GM19099 (cell line): ENCODE data around the gene AGTRAP.

Source experiments
- POLR2A ChIP-seq: IDR thresholded peaks from 3 replicates; pipeline ENCODE4 v1.6.1; 2011; ENCODE audit warnings: low read depth; ENCODE audit not compliant: insufficient read length; ENCODE audit errors: extremely low read depth

The AGTRAP gene, protein sequence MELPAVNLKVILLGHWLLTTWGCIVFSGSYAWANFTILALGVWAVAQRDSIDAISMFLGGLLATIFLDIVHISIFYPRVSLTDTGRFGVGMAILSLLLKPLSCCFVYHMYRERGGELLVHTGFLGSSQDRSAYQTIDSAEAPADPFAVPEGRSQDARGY

GRCh38 chr1:11735854-11736745 lies at the start of gene AGTRAP:
TSS of gene AGTRAP (plus strand) at chr1:11736136. CDS start at chr1:11736209, 73 bp downstream.
- TF ChIP-seq POLR2A: peak; percentile 58

DNA sequence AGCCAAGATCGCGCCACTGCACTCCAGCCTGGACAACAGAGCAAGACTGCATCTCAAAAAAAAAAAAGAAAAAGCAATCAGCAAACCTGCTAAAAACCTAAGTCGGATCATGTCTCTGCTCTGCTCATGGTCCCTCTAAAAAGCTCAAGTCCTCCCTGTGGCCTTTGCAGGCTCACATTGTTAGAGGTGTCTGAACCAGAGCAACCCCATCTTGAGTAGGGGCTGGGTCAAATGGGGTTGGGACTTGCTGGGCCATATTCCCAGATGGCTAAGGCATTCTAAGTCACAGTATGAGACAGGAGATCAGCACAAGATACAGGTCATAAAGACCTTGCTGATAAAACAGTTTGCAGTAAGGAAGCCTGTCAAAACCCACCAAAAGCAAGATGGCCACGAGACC lies 47.4 kb upstream of the AGTRAP start:
- TF ChIP-seq POLR2A: no peak

DNA sequence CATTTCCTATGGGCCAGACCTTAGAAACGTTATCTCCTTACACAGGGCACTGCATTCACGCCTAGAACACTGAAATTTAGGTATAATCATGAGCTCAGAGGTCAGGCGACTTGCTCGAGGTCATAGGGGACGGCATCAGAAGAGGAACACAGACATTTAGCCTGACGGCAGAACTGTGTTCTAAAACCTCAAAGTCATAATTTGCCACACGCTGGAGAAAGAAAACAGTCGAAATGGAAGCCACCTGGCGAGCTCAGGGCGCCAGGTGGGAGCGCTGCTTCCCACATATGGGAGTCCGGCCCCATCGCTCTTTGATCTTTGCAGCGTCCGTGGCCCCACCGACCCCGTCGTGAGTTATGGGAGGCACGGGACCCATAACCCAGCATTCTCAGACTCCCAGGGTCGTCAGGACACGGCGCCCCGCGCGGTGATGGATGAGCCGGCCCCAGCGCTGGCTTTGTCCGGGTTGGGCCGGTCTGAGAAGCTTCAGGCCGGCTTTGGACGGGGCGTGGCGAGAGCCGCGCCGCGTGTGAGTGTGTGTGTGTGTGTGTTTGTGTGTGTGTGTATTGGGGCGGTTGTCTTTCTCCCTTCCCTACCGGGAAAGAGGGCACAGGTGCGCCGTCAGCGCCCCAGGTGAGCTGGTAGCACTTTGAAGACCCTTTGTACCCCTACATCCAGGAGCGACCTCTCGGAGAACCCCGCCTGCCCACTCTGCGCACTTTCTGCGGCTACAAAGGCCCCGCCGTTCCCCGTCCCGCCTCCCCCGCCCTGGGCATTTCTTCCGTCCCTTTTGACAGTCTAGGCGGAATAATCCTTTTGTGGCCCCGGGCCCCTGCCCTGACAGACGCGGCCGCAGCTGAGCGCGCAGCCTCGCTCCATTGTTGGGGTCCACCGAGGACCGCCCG lies 45.3 kb upstream of the AGTRAP start:
- TF ChIP-seq POLR2A: no peak

DNA sequence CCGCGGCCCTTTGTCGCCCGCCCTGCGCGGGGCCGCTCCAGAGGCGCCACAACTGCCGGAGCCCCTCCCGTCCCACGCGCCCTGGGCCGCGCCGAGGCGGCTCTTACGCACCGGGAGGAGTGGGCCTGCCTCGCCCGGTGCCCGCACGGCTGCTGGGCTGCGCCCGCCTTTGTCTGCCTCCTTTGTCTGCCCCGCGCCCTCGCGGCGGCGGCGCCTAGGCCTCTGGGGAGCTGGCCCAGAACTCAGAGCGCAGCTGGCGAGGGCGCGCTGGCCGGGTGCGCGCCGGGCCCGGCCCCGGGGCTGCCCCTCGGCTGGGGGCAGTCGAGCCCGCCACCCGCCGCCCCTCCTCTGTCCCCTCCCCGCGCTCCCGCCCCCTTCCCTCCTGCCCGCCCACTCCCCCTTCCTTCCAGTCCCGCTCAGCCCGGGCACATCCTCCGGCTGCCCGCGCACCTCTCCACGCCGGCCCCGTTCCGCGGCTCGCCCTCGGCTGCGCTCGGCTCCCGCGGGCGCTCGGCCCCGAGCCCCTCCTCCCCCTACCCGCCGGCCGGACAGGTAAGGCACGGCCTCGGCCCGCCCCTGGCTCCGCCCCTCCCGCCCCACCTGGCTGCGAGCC lies 44.5 kb upstream of the AGTRAP start, which contains the start of gene DRAXIN:
Gene DRAXIN, plus strand, starts transcription at position 409 of the 613 bp plus-strand sequence. CDS start 14,549 bp downstream, outside the sequence.
- no peak for TF ChIP-seq POLR2A

GRCh38 chr1:11691928-11692711 lies 43.8 kb upstream of the AGTRAP start:
- no peak for TF ChIP-seq POLR2A

DNA sequence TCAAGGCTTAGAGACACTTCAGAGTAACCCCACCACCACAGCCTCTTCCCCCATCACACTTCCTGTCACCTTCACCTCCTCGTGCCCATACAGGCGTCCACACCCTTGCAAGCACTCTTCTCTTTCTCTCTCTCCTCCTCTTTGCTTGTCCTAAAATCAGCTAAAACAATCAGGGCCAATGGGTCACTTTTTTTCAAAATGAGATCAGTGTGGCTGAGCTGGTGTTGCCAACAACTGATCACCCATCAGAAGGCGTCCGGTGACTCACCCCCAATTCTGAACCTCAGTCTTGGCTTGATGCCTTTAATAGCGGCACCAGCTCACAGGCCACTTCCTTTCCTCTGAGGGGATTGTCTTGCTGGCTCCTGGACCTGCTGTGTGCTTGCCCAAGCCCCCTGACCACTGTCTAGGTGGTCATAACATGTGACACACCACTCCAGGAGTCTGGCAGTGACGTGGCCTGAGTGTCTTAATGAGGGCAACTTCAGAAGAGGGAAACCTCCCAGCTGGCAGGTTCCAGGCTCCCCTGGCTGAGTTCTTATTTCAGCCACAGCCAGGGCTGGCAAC lies 42.8 kb upstream of the AGTRAP start:
- TF ChIP-seq POLR2A: no peak

DNA sequence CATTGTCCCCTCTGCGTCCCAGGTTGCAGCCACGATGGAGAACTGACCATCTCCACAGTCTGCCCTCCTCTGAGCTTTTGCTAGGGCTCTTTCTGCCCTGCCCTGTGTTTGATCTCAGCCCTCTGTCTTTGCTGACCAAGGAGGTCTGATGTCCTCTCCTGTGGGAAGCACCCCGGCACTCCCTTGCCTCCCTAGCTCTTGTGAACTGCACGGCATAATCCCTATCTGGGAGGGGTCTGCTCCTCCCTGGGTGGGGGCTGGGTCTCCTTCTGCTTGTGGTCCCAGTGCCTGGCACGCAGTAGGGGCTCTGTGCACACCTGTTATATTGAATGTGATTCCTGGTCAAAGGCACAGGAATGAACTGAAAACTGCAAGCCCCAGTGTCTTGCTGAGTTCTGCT lies 42.0 kb upstream of the AGTRAP start:
- TF ChIP-seq POLR2A: no peak

GRCh38 chr1:11695861-11696260 lies 40.1 kb upstream of the AGTRAP start:
- TF ChIP-seq POLR2A: no peak

DNA sequence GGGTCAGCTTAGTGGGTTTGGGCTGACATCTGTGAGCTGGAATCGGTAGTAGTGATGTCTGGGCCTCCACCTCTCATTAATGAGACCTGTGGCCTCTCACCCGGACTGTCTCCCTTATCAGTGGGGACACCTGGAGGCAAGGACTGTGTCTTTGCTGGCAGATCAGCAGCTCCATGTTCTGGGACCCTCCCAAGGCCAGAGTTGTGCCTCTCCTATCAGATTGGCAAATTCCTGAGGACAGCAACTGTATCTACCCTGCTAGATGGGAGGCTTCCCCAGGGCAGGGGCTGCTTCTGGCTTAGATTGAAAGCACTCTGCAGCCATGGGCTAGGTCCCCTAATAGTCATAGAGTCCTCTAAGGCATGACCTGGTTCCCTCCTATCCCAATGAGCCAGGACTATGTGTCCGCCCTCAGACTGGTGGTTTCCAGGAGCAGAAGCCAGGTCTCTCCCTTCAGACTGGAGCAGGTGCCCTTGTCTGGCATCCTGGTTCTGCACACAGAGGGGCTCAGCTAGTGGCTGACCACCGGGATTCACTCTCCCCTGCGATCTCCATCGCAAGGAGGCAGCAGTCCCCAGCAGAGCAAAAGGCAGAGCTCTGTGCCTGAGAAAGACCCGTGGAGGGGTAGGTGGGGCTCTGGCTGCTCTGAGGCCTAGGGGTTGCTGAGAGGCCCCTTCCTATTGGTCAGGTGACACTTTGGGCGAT lies 38.6 kb upstream of the AGTRAP start:
- no peak for TF ChIP-seq POLR2A

DNA sequence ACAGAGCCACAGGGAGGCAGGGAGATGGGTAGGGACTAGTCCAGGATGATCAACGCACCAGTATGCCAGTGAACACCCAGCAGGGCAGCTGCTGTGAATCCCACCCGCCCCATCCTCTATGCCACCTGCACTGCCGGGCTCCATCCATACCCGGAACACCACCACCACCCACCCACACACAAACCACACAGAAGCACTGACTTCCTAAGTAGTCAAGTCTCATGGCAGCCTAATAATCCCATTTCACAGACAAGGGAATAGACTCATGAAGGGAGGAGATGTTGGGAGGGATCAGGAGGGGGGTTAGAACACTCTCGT lies 38.1 kb upstream of the AGTRAP start:
- TF ChIP-seq POLR2A: no peak

- no peak for TF ChIP-seq POLR2A
Measured at GRCh38 chr1:11700601-11701467, 35.1 kb upstream of the AGTRAP start.

GRCh38 chr1:11701551-11701961 lies 34.4 kb upstream of the AGTRAP start:
- no peak for TF ChIP-seq POLR2A

DNA sequence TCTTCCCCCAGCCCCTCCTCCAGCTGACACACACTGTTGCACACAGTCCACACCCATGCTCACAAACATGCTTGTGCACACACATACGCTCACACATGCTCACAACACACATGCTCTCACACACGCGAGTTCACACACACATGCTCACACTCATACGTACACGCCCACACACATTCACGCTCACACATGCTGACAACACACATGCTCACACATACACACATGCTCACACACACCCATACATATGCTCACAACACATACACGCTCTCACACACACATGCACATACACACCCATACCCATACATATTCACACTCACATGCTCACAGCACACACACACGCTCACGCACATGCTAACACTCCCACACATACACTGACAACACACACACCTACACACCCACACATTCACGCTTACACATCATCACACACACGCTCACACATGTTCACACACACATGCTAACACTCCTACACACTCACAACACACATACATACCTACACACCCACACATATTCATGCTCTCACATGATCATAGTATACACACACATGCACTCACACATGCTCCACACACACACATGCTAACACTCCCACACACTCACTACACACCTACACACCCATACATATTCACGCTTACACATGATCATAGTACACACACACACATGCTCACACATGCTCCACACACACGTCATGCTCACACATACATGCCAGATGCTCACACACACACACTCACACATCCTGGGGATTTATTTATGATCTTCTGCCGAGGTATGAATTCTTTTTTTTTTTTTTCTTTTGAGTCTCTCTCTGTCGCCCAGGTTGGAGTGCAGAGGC lies 33.7 kb upstream of the AGTRAP start:
- TF ChIP-seq POLR2A: no peak
